ENCODE data around the gene AURKAIP1. TPM values are rescaled to one million over a fixed set of nuclear protein-coding genes. Genes with fewer than 3 reads are reported as not detected.

Gene AURKAIP1
- total RNA-seq, 1 experiment from 2014 or later: 823 TPM

DNA sequence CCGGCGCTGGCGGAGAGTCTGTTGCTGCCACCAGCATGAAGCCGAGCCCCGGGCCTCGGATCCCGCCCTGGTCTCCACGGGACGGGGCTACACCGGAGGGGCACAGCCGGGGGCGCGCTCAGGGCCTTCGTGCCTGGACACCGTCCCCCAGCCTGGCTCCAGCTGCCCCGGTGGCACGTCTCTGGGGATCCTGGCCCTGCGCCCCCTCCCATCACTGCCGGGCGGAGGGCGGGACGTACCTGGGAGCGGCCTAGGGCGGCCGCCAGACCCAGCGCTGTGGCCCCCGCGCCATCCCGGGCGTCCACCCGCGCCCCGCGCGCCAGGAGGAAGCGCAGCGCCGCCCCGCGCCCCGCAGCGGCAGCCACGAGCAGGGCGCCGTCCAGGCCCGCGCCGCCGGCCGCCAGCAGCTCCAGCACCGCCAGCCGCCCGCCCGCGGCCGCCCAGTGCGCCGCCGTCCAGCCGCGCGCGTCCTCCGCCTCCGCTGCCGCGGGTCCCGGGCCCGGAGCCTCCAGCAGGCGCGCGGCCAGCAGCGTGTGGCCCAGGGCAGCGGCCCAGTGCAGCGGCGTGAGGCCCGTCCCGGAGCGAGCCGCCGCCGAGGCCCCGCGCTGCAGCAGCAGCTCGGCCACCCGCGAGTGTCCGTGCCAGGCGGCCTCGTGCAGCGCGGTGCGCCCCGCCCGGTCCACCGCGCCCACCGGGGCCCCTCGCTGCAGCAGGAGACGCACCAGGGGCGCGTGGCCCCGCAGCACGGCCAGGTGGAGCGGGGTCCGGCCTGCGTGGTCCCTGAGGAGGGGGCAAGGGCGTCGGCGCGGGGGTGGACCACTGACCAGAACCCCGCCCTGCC lies 45.0 kb upstream of the AURKAIP1 start:
- ATAC-seq (peak; percentile 66), DNase-seq (no peak)
- no peaks in the 10 kb centered on the region for H3K27me3 ChIP-seq (ENCODE audit: low read length)
- intact Hi-C loops (cut with micrococcal nuclease): no loop called here
- H4K20me1 ChIP-seq (ENCODE audit: low read length): no peaks in the 10 kb centered on the region
- no peak overlapping the region for H3K4me2 ChIP-seq (ENCODE audit: low read length)
- no peak for TF ChIP-seq EZH2phosphoT487 (IDR thresholded peaks at IDR 0.05; ENCODE audit: borderline replicate concordance, low read length)
- TF ChIP-seq EZH2 (IDR thresholded peaks at IDR 0.05; ENCODE audit: low read length, unreplicated experiment): no peak
- TF ChIP-seq, protein P1, sequence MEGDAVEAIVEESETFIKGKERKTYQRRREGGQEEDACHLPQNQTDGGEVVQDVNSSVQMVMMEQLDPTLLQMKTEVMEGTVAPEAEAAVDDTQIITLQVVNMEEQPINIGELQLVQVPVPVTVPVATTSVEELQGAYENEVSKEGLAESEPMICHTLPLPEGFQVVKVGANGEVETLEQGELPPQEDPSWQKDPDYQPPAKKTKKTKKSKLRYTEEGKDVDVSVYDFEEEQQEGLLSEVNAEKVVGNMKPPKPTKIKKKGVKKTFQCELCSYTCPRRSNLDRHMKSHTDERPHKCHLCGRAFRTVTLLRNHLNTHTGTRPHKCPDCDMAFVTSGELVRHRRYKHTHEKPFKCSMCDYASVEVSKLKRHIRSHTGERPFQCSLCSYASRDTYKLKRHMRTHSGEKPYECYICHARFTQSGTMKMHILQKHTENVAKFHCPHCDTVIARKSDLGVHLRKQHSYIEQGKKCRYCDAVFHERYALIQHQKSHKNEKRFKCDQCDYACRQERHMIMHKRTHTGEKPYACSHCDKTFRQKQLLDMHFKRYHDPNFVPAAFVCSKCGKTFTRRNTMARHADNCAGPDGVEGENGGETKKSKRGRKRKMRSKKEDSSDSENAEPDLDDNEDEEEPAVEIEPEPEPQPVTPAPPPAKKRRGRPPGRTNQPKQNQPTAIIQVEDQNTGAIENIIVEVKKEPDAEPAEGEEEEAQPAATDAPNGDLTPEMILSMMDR (conservative IDR thresholded peaks at IDR 0.05; ENCODE audit: low read depth, low read length): no peak
- H3K9ac ChIP-seq (ENCODE audit: low read length): no peak overlapping the region
- H3F3A ChIP-seq (ENCODE audit: low read length, unreplicated experiment): no peaks in the 10 kb centered on the region
- H3K9me2 ChIP-seq (replicated peaks; ENCODE audit: low read length): no peaks in the 10 kb centered on the region
- H3K4me3 ChIP-seq (ENCODE audit: low read length): no peak overlapping the region
- CTCF ChIA-PET: interaction anchor here (0.6 to 1.0 kb wide), 2 partner anchors 18 to 128 kb away, joined by 3 to 5 read pairs; no protein-coding TSS in a partner anchor
- H3K9me3 ChIP-seq (ENCODE audit: low read length): no peaks in the 10 kb centered on the region
- peak overlapping the region; percentile 49; the same call in 1 of the 2 replicates for H2AFZ ChIP-seq (ENCODE audit: low read length)
- no peaks in the 10 kb centered on the region for H3K79me2 ChIP-seq (ENCODE audit: low read length)
- no peaks in the 10 kb centered on the region for H3K36me3 ChIP-seq (ENCODE audit: low read depth, low read length)
- no peak overlapping the region for H3K27ac ChIP-seq (ENCODE audit: low read length)
- H3K4me1 ChIP-seq (ENCODE audit: insufficient read depth, low read length): peaks cover 15% of the 10 kb centered on the region
- no TSS peak for BruUV-seq (replicated peaks)
- POLR2A ChIA-PET (ENCODE audit: unreplicated experiment): no interaction called here

DNA sequence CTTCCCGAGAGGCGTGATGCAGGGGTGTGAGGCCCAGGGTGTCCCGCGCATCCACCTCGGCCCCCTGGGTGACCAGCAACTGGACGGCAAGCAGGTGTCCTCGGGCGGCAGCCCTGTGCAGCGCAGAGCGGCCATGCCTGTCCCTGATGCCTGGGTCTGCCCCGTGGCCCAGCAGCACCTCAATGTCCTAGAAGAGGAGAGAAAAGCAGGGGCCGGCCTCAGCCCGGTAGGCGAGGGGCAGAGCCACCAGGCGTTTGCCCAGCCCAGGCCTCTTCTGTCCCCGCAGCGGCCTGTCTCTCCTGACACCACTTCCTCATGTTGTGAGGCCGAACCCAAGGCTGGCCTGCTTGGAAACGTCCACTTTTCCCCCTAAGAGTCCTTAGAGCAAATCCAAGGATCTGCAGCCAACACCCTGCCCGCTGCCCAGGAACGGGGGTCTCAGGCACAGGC lies 44.4 kb upstream of the AURKAIP1 start:
- Histone ChIP-seq H3K4me3 (ENCODE audit: low read length) (no peak overlapping the region), H2AFZ (ENCODE audit: low read length) (peak overlapping the region; percentile 49; the same call in 1 of the 2 replicates), H3K9ac (ENCODE audit: low read length) (no peak overlapping the region), H3K79me2 (ENCODE audit: low read length) (no peaks in the 10 kb centered on the region), H3K9me2 (replicated peaks; ENCODE audit: low read length) (no peaks in the 10 kb centered on the region), H4K20me1 (ENCODE audit: low read length) (no peaks in the 10 kb centered on the region), H3K27me3 (ENCODE audit: low read length) (no peaks in the 10 kb centered on the region), H3K4me1 (ENCODE audit: insufficient read depth, low read length) (peaks cover 15% of the 10 kb centered on the region), H3K36me3 (ENCODE audit: low read depth, low read length) (no peaks in the 10 kb centered on the region), H3K9me3 (ENCODE audit: low read length) (no peaks in the 10 kb centered on the region), H3K27ac (ENCODE audit: low read length) (no peak overlapping the region), H3K4me2 (ENCODE audit: low read length) (no peak overlapping the region), H3F3A (ENCODE audit: low read length, unreplicated experiment) (no peaks in the 10 kb centered on the region)
- TF ChIP-seq EZH2phosphoT487 (IDR thresholded peaks at IDR 0.05; ENCODE audit: borderline replicate concordance, low read length): no peak
- TF ChIP-seq, protein P1 (conservative IDR thresholded peaks at IDR 0.05; ENCODE audit: low read depth, low read length): no peak
- no peak for TF ChIP-seq EZH2 (IDR thresholded peaks at IDR 0.05; ENCODE audit: low read length, unreplicated experiment)
- no peak for DNase-seq
- intact Hi-C loops (cut with micrococcal nuclease): no loop called here
- no peak for ATAC-seq
- BruUV-seq (replicated peaks): no TSS peak
- ChIA-PET CTCF (interaction anchor here (0.6 to 1.0 kb wide), 2 partner anchors 17 to 129 kb away, joined by 3 to 5 read pairs; no protein-coding TSS in a partner anchor), POLR2A (ENCODE audit: unreplicated experiment) (no interaction called here)
